A549 (cell line): ENCODE measurements around the gene ARHGAP28.

Source experiments
- BHLHE40 ChIP-seq: IDR thresholded peaks from 2 replicates; pipeline ENCODE4 v1.6.1; 2012; ENCODE audit warnings: low read depth, low read length, inconsistent platforms
- CEBPB ChIP-seq, 2 experiments: fragments of >200 bp in 1 of 2; sonication (Bioruptor Twin) in 1 of 2; formaldehyde crosslinking in 1 of 2; IDR thresholded peaks; 2 replicates each; pipeline ENCODE4 v1.6.1; 2012 to 2016
- CTCF ChIP-seq: fragments of >200 bp; sonication (Bioruptor Twin); formaldehyde crosslinking; IDR thresholded peaks from 3 replicates; pipeline ENCODE4 v1.5.1; 2016
- E2F6 ChIP-seq: IDR thresholded peaks from 2 replicates; pipeline ENCODE4 v1.6.1; 2012; ENCODE audit warnings: low read depth, borderline replicate concordance
- NR3C1 ChIP-seq: fragments of >200 bp; sonication (Bioruptor Twin); formaldehyde crosslinking; IDR thresholded peaks from 3 replicates; pipeline ENCODE4 v1.6.1; 2017
- PBX3 ChIP-seq: IDR thresholded peaks from 2 replicates; pipeline ENCODE4 v1.6.1; 2012
- POLR2A ChIP-seq: IDR thresholded peaks from 2 replicates; pipeline ENCODE4 v1.6.1; 2012; ENCODE audit warnings: mild to moderate bottlenecking, low read length
- RAD21 ChIP-seq, 2 experiments: fragments of >200 bp in 1 of 2; sonication (Bioruptor Twin) in 1 of 2; formaldehyde crosslinking in 1 of 2; IDR thresholded peaks in 1 of 2; conservative IDR thresholded peaks in 1 of 2; 2 replicates in 1 of 2; 3 replicates in 1 of 2; pipeline ENCODE4 v1.6.1; 2012 to 2018; ENCODE audit warnings: inconsistent platforms in 1 of 2
- RNF2 ChIP-seq: fragments of 200-600 bp; sonication (generic); IDR thresholded peaks from 2 replicates; pipeline ENCODE4 v1.6.1; 2016; ENCODE audit warnings: low read depth, mild to moderate bottlenecking, antibody characterized with exemption, moderate library complexity, borderline replicate concordance

- no peak for TF ChIP-seq NR3C1
- TF ChIP-seq POLR2A = no peak
- no peak for TF ChIP-seq CTCF
- TF ChIP-seq RAD21 (conservative IDR thresholded peaks at IDR 0.05 in 1 of 2, IDR thresholded peaks at IDR 0.05 in 1 of 2) = no peak
- TF ChIP-seq BHLHE40 = no peak
- no peak for TF ChIP-seq PBX3
- TF ChIP-seq RNF2 = no peak
- TF ChIP-seq E2F6 = no peak
- no peak for TF ChIP-seq CEBPB (IDR thresholded peaks at IDR 0.05)
These were observed 82.3 kb downstream of the ARHGAP28 start for GRCh38 chr18:6811816-6812215.
